HCT116 (cell line): ENCODE results near the gene MYO10.

Experiments used
- CTCF ChIP-seq, 3 experiments: fragments of 200-600 bp in 1 of 3; sonication (generic) in 1 of 3; IDR thresholded peaks in 2 of 3; conservative IDR thresholded peaks in 1 of 3; 2 replicates each; pipeline ENCODE4 v1.5.1; 2012 to 2017; ENCODE audit warnings: low read depth in 2 of 3, low read length in 2 of 3, antibody characterized with exemption in 1 of 3, borderline replicate concordance in 1 of 3, control low read depth in 1 of 3, mild to moderate bottlenecking in 1 of 3, mixed read lengths in 1 of 3, mixed run types in 1 of 3, moderate library complexity in 1 of 3; ENCODE audit not compliant: insufficient read depth in 1 of 3
- EGR1 ChIP-seq: IDR thresholded peaks from 2 replicates; pipeline ENCODE4 v1.6.1; 2012; ENCODE audit warnings: low read depth
- EZH2phosphoT487 ChIP-seq: fragments of 200-600 bp; IDR thresholded peaks from 2 replicates; pipeline ENCODE4 v1.6.1; 2018; ENCODE audit warnings: antibody characterized with exemption, borderline replicate concordance
- MAX ChIP-seq: IDR thresholded peaks from 2 replicates; pipeline ENCODE4 v1.6.1; 2012
- POLR2A ChIP-seq: IDR thresholded peaks from 2 replicates; pipeline ENCODE4 v1.7.0; 2011; ENCODE audit warnings: borderline replicate concordance; ENCODE audit not compliant: insufficient read depth, insufficient read length; ENCODE audit errors: extremely low read depth
- POLR2AphosphoS5 ChIP-seq: IDR thresholded peaks from 2 replicates; pipeline ENCODE4 v1.6.1; 2011; ENCODE audit warnings: mild to moderate bottlenecking, low read depth, low read length, moderate library complexity
- SIN3A ChIP-seq: IDR thresholded peaks from 2 replicates; pipeline ENCODE4 v1.6.1; 2012; ENCODE audit warnings: low read depth
- SRF ChIP-seq: IDR thresholded peaks from 2 replicates; pipeline ENCODE4 v1.6.1; 2012; ENCODE audit warnings: low read depth
- TCF7L2 ChIP-seq: IDR thresholded peaks from 2 replicates; pipeline ENCODE4 v1.7.0; 2011; ENCODE audit warnings: borderline replicate concordance, inconsistent platforms; ENCODE audit not compliant: insufficient read depth, insufficient read length; ENCODE audit errors: extremely low read depth
- YY1 ChIP-seq: IDR thresholded peaks from 2 replicates; pipeline ENCODE4 v1.6.1; 2011; ENCODE audit warnings: low read length, low read depth, moderate library complexity, mild to moderate bottlenecking; ENCODE audit not compliant: insufficient replicate concordance; ENCODE audit errors: extremely low read depth

DNA sequence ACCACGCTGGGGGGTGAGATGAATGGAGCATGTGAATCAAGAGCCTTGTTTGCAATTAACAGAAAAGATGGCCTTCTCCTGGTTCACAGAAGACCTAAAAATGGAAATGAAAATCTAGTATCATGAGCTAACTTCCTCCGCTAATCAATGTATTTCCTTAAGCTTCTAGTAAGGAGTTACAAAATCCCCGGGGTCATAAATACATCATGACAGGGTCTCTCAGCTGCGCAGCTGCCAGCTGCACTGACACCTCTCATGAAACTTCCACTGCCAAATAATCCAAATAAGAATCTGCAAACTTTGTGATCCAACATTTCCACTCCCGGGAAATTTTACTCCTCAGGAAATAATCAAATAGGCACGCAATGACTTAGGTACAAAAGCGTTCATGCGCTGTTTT lies 11.9 kb downstream of the MYO10 start:
- TF ChIP-seq CTCF (IDR thresholded peaks at IDR 0.05 in 2 of 3, conservative IDR thresholded peaks at IDR 0.05 in 1 of 3; ENCODE audit: borderline replicate concordance in 1 of 3, insufficient read depth in 1 of 3, low read depth in 2 of 3, low read length in 2 of 3), result no peak
- no peak for TF ChIP-seq SRF
- no peak for TF ChIP-seq POLR2A
- TF ChIP-seq MAX, result no peak
- no peak for TF ChIP-seq SIN3A
- TF ChIP-seq TCF7L2, result no peak
- no peak for TF ChIP-seq EGR1
- no peak for TF ChIP-seq YY1
- no peak for TF ChIP-seq POLR2AphosphoS5
- no peak for TF ChIP-seq EZH2phosphoT487
